GM12874 (cell line): ENCODE results near the gene ELP4.

Experiments used
- CTCF ChIP-seq: IDR thresholded peaks from 2 replicates; pipeline ENCODE4 v1.5.1; 2011; ENCODE audit warnings: low read depth, mild to moderate bottlenecking, control low read depth, low read length, moderate library complexity; ENCODE audit not compliant: insufficient read depth

Gene ELP4

GRCh38 chr11:31763296-31763695 is 253.7 kb downstream of the ELP4 start:
- TF ChIP-seq CTCF = no peak

GRCh38 chr11:31764261-31764660 is 254.7 kb downstream of the ELP4 start:
- TF ChIP-seq CTCF = no peak

GRCh38 chr11:31764766-31765165 is 255.2 kb downstream of the ELP4 start:
- no peak for TF ChIP-seq CTCF

GRCh38 chr11:31767066-31767465 is 257.5 kb downstream of the ELP4 start:
- TF ChIP-seq CTCF = no peak

GRCh38 chr11:31767685-31768084 is 258.1 kb downstream of the ELP4 start:
- no peak for TF ChIP-seq CTCF

- no peak for TF ChIP-seq CTCF
Measured at GRCh38 chr11:31768749-31769640, 259.4 kb downstream of the ELP4 start.

- TF ChIP-seq CTCF = no peak
Measured at GRCh38 chr11:31770011-31770700, 260.6 kb downstream of the ELP4 start.
